Stimulated activated naive CD4-positive, alpha-beta T cell (primary cell): Measurements from ENCODE around the gene ZNF106.
A peak's percentile ranks its signal among the peaks of the same experiment; 100 is the strongest.

Experiments used
- DNase-seq, 6 experiments: peaks; one replicate each; lab custom pipeline; 2025; lab: John Stamatoyannopoulos, UW

ZNF106 gene

GRCh38 chr15:42490671-42491538, at the start of gene ZNF106:
TSS of gene ZNF106 (minus strand) at chr15:42491141. CDS start at chr15:42472289, 18,852 bp downstream.
- DNase-seq: peak; percentile 74 to 92 (median 84)

DNA sequence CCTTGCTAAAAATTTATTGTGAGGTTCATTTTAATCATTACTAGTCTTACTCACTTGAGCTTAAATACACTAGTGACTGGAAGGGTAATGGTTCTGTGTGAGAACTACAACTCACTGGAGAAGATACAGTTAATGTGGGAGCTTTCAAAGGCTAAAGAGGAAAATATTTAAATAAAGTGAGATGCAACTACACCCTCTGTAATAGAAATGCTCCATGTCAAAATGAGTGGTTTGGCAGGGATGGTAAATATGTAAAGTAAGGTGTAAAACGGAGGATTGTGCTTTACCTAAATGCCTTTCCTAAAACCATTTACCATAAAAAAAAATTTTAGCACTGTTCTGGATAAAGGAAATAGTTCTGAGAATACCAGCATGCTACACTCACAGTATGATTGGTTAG, 42.3 kb upstream of the ZNF106 start:
- no peak for DNase-seq

GRCh38 chr15:42528970-42529369, 38.0 kb upstream of the ZNF106 start:
- DNase-seq: no peak

DNA sequence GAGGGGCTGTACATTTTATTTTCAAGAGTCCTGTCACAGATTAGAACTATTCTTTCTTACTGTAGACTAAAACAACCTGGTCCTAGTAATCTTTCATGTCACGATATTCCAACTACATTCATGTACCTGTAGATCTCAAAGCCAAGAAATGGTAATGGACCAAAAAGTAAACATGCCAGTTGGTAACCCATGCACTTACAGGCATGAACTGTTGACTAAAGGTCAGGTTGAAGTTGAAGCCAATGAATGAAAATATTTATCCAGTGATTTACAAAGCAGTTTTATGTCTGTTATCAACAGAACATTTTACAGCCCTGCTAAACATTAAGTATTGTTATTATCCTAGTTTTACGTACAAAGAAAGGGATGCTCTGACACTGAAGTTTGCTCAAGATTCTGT, 32.4 kb upstream of the ZNF106 start:
- no peak for DNase-seq

DNA sequence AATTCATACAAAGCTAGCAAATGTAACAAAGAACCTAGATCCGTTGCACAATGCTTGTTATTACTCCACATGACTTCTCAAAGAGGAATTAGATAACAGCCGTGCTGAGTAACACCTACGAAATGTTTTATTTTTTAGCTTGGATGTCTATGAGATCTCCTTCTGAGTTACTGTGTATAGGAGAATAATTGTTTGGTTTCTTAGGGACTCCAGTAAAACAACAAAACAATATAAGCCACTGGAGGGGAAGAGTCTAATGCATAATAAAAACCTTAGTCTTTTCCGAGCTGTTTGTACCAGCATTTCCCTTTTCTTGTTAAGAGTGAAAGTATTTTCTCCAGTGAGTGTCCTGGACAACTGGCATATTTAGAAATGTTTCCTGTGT, 20.1 kb upstream of the ZNF106 start:
- DNase-seq: no peak

DNA sequence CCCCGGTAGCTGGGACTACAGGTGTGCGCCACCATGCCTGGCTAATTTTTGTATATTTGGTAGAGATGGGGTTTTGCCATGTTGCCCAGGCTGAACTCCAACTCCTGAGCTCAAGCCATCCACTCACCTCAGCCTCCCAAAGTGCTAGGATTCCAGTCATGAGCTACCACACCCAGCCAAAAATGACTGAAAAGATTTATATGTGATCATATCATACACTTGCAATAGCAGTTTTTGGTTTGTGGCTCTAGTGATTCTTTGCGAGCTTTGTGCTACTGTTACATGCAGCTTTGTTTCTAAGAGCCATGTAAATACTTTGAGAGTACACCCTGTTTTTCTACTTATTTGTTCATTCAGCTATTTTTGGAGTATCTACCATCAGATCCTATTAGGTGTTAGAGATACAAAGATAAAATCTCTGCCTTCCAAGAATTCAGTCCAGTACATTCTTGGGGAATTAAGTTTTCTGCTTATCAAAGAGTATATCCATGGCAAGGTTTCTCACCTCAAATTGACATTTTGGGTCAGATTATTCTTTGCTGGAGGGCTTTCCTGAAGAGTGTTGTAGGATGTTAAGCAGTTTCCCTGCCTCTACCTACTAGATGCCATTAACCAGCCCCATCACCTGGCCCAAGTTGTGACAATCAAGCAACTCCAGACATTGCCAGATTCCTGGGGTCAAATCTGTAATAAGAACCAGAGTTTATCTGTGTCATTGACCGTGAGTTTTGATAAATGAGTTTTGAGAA, 19.5 kb upstream of the ZNF106 start:
- no peak for DNase-seq

GRCh38 chr15:42508263-42508690, 17.3 kb upstream of the ZNF106 start:
- DNase-seq: no peak

GRCh38 chr15:42507514-42507913, 16.6 kb upstream of the ZNF106 start:
- no peak for DNase-seq

GRCh38 chr15:42504631-42505030, 13.7 kb upstream of the ZNF106 start:
- DNase-seq: no peak

DNA sequence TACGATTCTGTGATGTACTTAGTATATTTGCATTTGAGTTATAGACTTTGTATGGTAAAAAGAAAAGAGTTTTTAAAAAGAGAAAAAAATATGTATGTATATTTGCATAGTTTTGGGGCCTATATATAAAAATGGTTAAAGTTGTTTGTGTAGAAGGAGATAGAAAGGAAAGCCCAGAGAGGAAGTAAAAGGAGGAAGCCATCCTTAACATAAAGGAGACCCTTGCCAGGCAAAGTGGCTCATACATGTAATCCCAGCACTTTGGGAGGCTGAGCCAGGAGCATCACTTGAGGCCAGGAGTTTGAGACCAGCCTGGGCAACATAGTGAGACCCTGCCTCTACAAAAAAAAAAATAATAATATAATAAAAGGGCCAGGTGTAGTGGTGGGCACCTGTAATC, 12.9 kb upstream of the ZNF106 start:
- DNase-seq: no peak

DNA sequence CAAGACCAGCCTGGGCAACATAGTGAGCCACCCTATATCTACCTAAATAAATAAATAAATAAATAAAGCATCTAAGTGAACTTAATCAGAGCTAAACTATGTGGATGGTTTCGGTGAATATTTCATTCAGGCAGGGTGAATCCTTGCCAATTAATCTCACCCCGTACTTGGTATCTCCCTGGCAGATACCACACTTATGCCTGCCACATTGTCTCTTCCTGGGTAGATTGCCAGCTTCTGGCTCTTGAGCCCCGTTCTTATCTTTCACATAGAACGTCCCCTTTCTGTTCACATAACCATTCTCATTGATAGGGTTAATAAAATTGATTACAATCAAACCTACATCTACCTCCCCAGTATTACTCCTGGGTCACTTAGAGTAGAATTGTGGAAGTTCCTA, 11.5 kb upstream of the ZNF106 start:
- DNase-seq: no peak

DNA sequence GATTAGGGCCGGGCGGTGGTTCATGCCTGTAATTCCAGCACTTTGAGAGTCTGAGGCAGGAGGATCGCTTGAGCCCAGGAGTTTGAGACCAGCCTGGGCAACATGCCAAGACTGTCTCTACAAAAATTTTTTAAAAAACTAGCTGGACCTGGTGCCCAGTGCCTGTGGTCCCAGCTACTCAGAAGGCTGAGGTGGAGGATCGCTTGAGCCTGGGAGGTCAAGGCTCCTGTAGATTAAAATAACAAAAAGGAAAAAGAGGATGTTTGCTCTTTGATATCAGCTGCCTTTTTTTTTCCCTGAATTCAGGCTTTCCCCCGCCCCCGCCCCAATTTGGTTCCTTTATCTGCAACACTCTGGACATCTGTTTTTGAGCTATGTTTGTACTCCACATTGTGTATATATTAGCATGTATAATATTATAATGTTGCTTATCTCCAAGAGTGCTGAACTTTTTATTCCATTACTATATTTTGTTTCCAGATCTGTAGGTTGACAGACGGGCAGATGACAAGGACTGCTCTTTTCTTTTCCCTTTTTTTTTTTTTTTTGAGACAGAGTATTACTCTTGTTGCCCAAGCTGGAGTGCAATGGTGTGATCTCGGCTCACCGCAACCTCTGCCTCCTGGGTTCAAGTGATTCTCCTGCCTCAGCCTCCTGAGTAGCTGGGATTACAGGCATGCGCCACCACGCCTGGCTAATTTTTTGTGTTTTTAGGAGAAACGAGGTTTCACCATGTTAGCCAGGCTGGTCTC, 9.1 kb upstream of the ZNF106 start:
- no peak for DNase-seq

- DNase-seq: no peak
Measured at GRCh38 chr15:42498212-42499068, 7.5 kb upstream of the ZNF106 start.

- peak; percentile 69 to 84 (median 78) for DNase-seq
Measured at GRCh38 chr15:42495361-42496212, 4.6 kb upstream of the ZNF106 start, which contains the start of gene SNAP23. TSS of gene SNAP23 (plus strand) at chr15:42495634. CDS start at chr15:42511847, 16,213 bp downstream.

DNA sequence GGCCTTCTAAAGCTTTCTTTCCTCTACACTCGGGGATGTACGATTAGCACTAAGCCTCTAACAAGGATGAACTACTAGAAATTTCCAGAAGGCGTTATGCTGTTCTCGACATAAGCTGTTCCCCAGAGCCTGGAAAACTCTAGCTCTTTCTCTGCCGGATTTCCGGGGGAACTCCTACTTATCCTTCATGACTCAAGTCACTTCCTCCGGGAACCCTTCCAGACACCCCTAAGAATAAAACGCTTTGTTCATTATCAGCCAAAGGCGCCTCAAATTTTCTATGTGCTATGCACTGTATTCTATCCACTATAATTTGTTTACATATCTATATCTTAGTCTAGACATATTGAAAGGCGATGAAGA, 4.0 kb upstream of the ZNF106 start:
- DNase-seq: peak in 2 of 6 experiments; percentile 5 to 12

DNA sequence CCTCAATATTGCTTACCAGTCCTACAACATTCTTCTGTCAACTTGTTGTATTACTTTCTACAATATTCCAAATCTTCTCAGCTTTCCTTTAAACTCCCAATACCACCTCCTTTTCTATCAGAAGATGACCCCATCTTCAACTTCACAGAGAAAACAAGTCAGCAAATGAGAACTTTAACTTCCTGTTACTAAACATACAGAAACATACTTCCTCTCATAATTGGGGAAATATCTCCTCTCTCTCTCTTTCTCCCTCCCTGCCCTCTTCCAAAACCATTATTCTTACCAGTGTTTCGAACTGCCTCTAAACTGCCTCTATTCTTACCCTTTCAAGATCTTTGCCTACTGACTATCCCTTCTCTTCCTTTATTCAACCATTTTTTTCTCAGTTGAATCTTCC, 2.7 kb upstream of the ZNF106 start:
- no peak for DNase-seq

DNA sequence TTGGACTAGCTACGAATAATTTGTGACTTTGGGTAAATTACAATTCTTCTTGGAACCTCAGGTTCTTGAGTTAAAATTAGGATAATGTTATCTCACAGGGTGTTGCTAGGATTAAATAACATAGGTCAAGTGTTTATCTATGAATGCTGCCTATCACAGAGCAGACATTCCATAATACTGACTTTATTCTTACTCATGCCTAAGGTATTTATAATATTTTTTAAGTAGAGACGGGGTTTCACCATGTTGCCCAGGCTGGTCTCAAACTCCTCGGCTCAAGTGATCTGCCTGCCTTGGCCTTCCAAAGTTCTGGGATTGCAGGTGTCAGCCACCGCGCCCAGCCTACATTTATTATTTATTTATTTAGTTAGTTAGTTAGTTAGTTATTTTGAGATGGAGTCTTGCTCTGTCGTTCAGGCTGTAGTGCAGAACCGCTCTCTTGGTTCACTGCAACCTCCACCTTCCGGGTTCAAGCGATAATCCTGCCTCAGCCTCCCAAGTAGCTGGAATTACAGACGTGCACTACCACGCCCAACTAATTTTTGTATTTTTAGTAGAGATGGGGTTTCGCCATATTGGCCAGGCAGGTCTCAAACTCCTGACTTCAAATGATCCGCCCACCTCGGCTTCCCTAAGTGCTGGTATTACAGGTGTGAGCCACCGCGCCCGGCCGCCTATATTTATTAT, 741 bp upstream of the ZNF106 start:
- DNase-seq: no peak

- peak in 2 of 6 experiments; percentile 37 to 54 for DNase-seq
Measured at GRCh38 chr15:42490291-42490670, 660 bp downstream of the ZNF106 start.

GRCh38 chr15:42483677-42484076, 7.3 kb downstream of the ZNF106 start:
- no peak for DNase-seq

DNA sequence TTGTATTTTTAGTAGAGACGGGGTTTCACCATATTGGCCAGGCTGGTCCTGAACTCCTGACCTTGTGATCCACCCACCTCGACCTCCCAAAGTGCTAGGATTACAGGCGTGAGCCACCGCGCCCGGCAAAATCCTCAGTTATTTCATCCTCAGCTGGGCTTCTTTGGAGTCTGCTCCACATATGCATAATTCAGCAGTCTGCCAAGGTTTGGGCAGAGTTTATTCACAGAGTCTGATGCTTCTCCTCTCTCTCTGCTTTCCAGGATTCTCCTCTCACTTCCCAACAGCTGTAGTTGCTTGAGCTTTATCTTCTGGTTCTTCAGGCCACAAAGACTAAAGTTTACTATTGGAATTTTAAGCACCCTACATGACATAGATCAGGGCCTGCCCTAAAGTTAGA, 8.2 kb downstream of the ZNF106 start:
- DNase-seq: no peak
